ENCODE measurements around the gene UBE4B. TPM values are rescaled to one million over a fixed set of nuclear protein-coding genes. Genes with fewer than 3 reads are reported as not detected.

UBE4B gene
- total and polyA plus RNA-seq, 2 donors (not counting 1 experiment from before 2014, with no cell fraction given) = 21.7 to 57.5 TPM

GRCh38 chr1:9993561-9994075, 39.1 kb upstream of the UBE4B start:
- CTCF ChIA-PET = interaction anchor here (0.6 to 1.2 kb wide), 4 partner anchors 39 to 449 kb away, joined by 3 to 5 read pairs (median 3); partner anchors contain the start of genes LZIC, NMNAT1 and UBE4B

More at GRCh38 chr1:9993561-9994075, 39.1 kb upstream of the UBE4B start:
- peaks cover 19% of the 10 kb centered on the region for H3K27me3 Mint-ChIP-seq
- H3K36me3 ChIP-seq (replicated peaks in 1 of 2; ENCODE audit: control extremely low read depth in 1 of 2, control insufficient read depth in 1 of 2, extremely low read depth in 1 of 2, insufficient read depth in 2 of 2, low read length in 1 of 2) = no peaks in the 10 kb centered on the region
- H3K9me3 Mint-ChIP-seq (ENCODE audit: insufficient read depth) = no peaks in the 10 kb centered on the region
- peaks cover under 1 to 8% (median 2%) of the 10 kb centered on the region in 3 donors for H3K9me3 ChIP-seq (ENCODE audit: control extremely low read depth in 1 of 3, control insufficient read depth in 2 of 3, insufficient read depth in 1 of 3, low read length in 2 of 3)
- ATAC-seq (ENCODE audit: low read depth) (no peak), DNase-seq (no peak)
- WGBS (ENCODE audit: insufficient coverage) = 98% methylated on average over 5 of the region's 7 CpGs
- TF ChIP-seq EZH2 (IDR thresholded peaks at IDR 0.05; ENCODE audit: borderline replicate concordance, insufficient read depth, low read depth, low read length, poor library complexity, severe bottlenecking) (no peak), CTCF (IDR thresholded peaks at IDR 0.05) (no peak)
- peaks cover 7 to 14% of the 10 kb centered on the region in 2 donors for H3K4me1 ChIP-seq (ENCODE audit: control insufficient read depth in 2 of 2, insufficient read depth in 2 of 2, low read length in 2 of 2)
- H3K27ac Mint-ChIP-seq = no peak overlapping the region
- H2AFZ ChIP-seq (ENCODE audit: insufficient read depth, low read depth, low read length, poor library complexity, severe bottlenecking) = no peak overlapping the region
- peaks cover 0 to 23% (median 8%) of the 10 kb centered on the region in 4 experiments for H3K27me3 ChIP-seq (replicated peaks in 1 of 4; ENCODE audit: control extremely low read depth in 1 of 4, control insufficient read depth in 3 of 4, insufficient read depth in 4 of 4, low read length in 3 of 4)
- intact Hi-C loops (cut with micrococcal nuclease) = no loop called here
- H4K20me1 ChIP-seq (ENCODE audit: control insufficient read depth, insufficient read depth, low read length, poor library complexity, severe bottlenecking) = no peaks in the 10 kb centered on the region
- POLR2A ChIA-PET = no interaction called here
- H3K9ac ChIP-seq (ENCODE audit: low read length) = no peak overlapping the region
- no peak overlapping the region for H3K4me3 Mint-ChIP-seq
- no peaks in the 10 kb centered on the region for H3K79me2 ChIP-seq (ENCODE audit: control insufficient read depth, insufficient read depth, low read length)
- no peak overlapping the region for H3K4me3 ChIP-seq (ENCODE audit: control extremely low read depth in 1 of 5, extremely low read depth in 1 of 5, insufficient read depth in 1 of 5, low read depth in 2 of 5, low read length in 4 of 5)
- no peak overlapping the region for H3K27ac ChIP-seq (ENCODE audit: low read length in 2 of 2)
- peaks cover 9% of the 10 kb centered on the region for H3K4me1 Mint-ChIP-seq
- no peak overlapping the region for H3K4me2 ChIP-seq (replicated peaks; ENCODE audit: low read depth, low read length, poor library complexity, severe bottlenecking)

All from B cell (primary cell).